Esophagus squamous epithelium (tissue), 4 donors: Measurements from ENCODE around the gene CCDC102A.

Experiments used
- POLR2A ChIP-seq, 4 donors: fragments of 450-650 bp; IDR thresholded peaks; one replicate each; pipeline ENCODE4 v1.6.1; 2017; ENCODE audit warnings: antibody characterized with exemption in 4 of 4, mild to moderate bottlenecking in 4 of 4, moderate library complexity in 3 of 4
- TF ChIP-seq, protein P1 (sequence below), 6 experiments: fragments of 450-650 bp in 4 of 6; fragments of 200-600 bp in 2 of 6; sonication (generic) in 2 of 6; IDR thresholded peaks; one replicate each; pipeline ENCODE4 v1.5.1; 2016 to 2019; ENCODE audit warnings: antibody characterized with exemption in 6 of 6, mild to moderate bottlenecking in 4 of 6, moderate library complexity in 4 of 6

DNA sequence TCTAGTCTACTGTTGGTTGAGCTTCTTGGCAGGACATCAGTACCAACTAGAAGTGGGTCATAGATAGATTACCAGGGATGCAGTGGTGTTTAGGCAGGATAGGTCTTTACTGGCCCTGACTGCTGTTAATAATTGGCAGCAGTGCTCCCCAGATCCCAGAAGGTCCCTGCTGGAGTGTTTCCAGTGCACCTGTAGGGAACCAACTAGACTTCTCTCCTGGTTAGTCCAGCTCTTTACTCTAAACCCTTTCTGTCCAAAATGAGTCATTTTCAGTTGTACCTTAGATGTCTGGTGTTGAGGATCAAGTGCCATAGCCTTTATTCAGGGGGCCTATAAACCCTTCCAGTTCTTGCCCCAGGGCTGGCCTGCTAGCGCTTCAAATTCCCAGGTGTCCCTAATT is 65.2 kb downstream of the CCDC102A start:
- TF ChIP-seq, protein P1, sequence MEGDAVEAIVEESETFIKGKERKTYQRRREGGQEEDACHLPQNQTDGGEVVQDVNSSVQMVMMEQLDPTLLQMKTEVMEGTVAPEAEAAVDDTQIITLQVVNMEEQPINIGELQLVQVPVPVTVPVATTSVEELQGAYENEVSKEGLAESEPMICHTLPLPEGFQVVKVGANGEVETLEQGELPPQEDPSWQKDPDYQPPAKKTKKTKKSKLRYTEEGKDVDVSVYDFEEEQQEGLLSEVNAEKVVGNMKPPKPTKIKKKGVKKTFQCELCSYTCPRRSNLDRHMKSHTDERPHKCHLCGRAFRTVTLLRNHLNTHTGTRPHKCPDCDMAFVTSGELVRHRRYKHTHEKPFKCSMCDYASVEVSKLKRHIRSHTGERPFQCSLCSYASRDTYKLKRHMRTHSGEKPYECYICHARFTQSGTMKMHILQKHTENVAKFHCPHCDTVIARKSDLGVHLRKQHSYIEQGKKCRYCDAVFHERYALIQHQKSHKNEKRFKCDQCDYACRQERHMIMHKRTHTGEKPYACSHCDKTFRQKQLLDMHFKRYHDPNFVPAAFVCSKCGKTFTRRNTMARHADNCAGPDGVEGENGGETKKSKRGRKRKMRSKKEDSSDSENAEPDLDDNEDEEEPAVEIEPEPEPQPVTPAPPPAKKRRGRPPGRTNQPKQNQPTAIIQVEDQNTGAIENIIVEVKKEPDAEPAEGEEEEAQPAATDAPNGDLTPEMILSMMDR (IDR thresholded peaks at IDR 0.05): no peak
- TF ChIP-seq POLR2A (IDR thresholded peaks at IDR 0.05): no peak
